ENCODE data around the gene NCAPD2. TPM values are rescaled to one million over a fixed set of nuclear protein-coding genes. Genes with fewer than 3 reads are reported as not detected.
A peak's percentile ranks its signal among the peaks of the same experiment; 100 is the strongest.
"Not testable (repeated sequence)": the region's sequence is repeated elsewhere in the genome, so short reads cannot be mapped to it uniquely, and the experiment has no call there.

Gene NCAPD2
- total RNA-seq, 1 experiment from 2014 or later, result 266 TPM

- intact Hi-C loops (cut with micrococcal nuclease; ENCODE audit: unreplicated experiment), result no loop called here
- H3K27me3 ChIP-seq (ENCODE audit: insufficient read depth, low read depth), result peaks cover 15% of the 10 kb centered on the region; the same call in 1 of the 2 replicates
- peak in 1 of 2 experiments; percentile 33 for DNase-seq
- H2AFZ ChIP-seq, result no peak overlapping the region
- no peaks in the 10 kb centered on the region for H3K79me2 ChIP-seq (ENCODE audit: low read depth)
- ChIA-PET CTCF (no interaction called here), POLR2A (ENCODE audit: unreplicated experiment) (no interaction called here)
- no peaks in the 10 kb centered on the region for H3K36me3 ChIP-seq (ENCODE audit: low read depth)
- H3F3A ChIP-seq (ENCODE audit: insufficient read depth, low read depth), result peaks cover 6% of the 10 kb centered on the region
- H3K4me3 ChIP-seq, result no peak overlapping the region
- no peaks in the 10 kb centered on the region for H3K9me2 ChIP-seq (ENCODE audit: insufficient read depth)
- no peaks in the 10 kb centered on the region for H3K9me3 ChIP-seq (ENCODE audit: insufficient read depth, low read depth)
- TF ChIP-seq CTCF (conservative IDR thresholded peaks at IDR 0.05) (no peak), EZH2 (IDR thresholded peaks at IDR 0.05; ENCODE audit: low read depth) (no peak)
- no peaks in the 10 kb centered on the region for H4K20me1 ChIP-seq (ENCODE audit: insufficient read depth)
- no TSS peak for BruUV-seq (replicated peaks)
- H3K4me2 ChIP-seq, result no peak overlapping the region; the same call in 1 of the 2 replicates
- no peak overlapping the region for H3K27ac ChIP-seq
- no peaks in the 10 kb centered on the region; the same call in 1 of the 2 replicates for H3K4me1 ChIP-seq (replicated peaks; ENCODE audit: insufficient read depth)
These were observed 17.4 kb upstream of the NCAPD2 start for GRCh38 chr12:6476489-6476888.

GRCh38 chr12:6477601-6478377, 16.1 kb upstream of the NCAPD2 start:
- POLR2A ChIA-PET (ENCODE audit: unreplicated experiment); H3K9me3 ChIP-seq (ENCODE audit: insufficient read depth, low read depth); H3K27ac ChIP-seq; H3F3A ChIP-seq (ENCODE audit: insufficient read depth, low read depth); intact Hi-C loops (cut with micrococcal nuclease; ENCODE audit: unreplicated experiment); H3K36me3 ChIP-seq (ENCODE audit: low read depth); DNase-seq; H3K4me3 ChIP-seq; BruUV-seq (replicated peaks); H3K79me2 ChIP-seq (ENCODE audit: low read depth); H4K20me1 ChIP-seq (ENCODE audit: insufficient read depth); H3K9me2 ChIP-seq (ENCODE audit: insufficient read depth); H3K4me1 ChIP-seq (replicated peaks; ENCODE audit: insufficient read depth); H2AFZ ChIP-seq; H3K4me2 ChIP-seq: not testable (repeated sequence)
- CTCF ChIA-PET, result interaction anchor here (0.7 kb wide), 2 partner anchors 10 to 71 kb away, joined by 4 to 11 read pairs; no protein-coding TSS in a partner anchor
- H3K27me3 ChIP-seq (ENCODE audit: insufficient read depth, low read depth), result peaks cover 15% of the 10 kb centered on the region; the same call in 1 of the 2 replicates

GRCh38 chr12:6478416-6478815, 15.5 kb upstream of the NCAPD2 start:
- BruUV-seq (replicated peaks), result no TSS peak
- no peak overlapping the region for H3K4me3 ChIP-seq
- peak in 1 of 2 experiments; percentile 19 for DNase-seq
- peaks cover 15% of the 10 kb centered on the region; the same call in 1 of the 2 replicates for H3K27me3 ChIP-seq (ENCODE audit: insufficient read depth, low read depth)
- no peak overlapping the region for H2AFZ ChIP-seq
- no peaks in the 10 kb centered on the region for H3K36me3 ChIP-seq (ENCODE audit: low read depth)
- H3K9me2 ChIP-seq (ENCODE audit: insufficient read depth), result no peaks in the 10 kb centered on the region
- H4K20me1 ChIP-seq (ENCODE audit: insufficient read depth), result no peaks in the 10 kb centered on the region
- no peaks in the 10 kb centered on the region for H3K9me3 ChIP-seq (ENCODE audit: insufficient read depth, low read depth)
- no peaks in the 10 kb centered on the region for H3K4me1 ChIP-seq (replicated peaks; ENCODE audit: insufficient read depth)
- intact Hi-C loops (cut with micrococcal nuclease; ENCODE audit: unreplicated experiment), result no loop called here
- H3F3A ChIP-seq (ENCODE audit: insufficient read depth, low read depth), result peaks cover 7% of the 10 kb centered on the region; the same call in 1 of the 2 replicates
- CTCF ChIA-PET, result no interaction called here
- no peaks in the 10 kb centered on the region for H3K79me2 ChIP-seq (ENCODE audit: low read depth)
- no peak overlapping the region for H3K4me2 ChIP-seq
- H3K27ac ChIP-seq, result no peak overlapping the region
- TF ChIP-seq CTCF (conservative IDR thresholded peaks at IDR 0.05) (no peak), EZH2 (IDR thresholded peaks at IDR 0.05; ENCODE audit: low read depth) (no peak)
- POLR2A ChIA-PET (ENCODE audit: unreplicated experiment), result interaction anchor here (0.7 kb wide), 1 partner anchor 13 kb away, joined by 4 read pairs; no protein-coding TSS in a partner anchor
